ENCODE data around the gene CBY3. TPM values are rescaled to one million over a fixed set of nuclear protein-coding genes. Genes with fewer than 3 reads are reported as not detected.

CBY3 gene
- not detected in 2 replicates for total RNA-seq

GRCh38 chr5:179680780-179681401 lies at the start of gene CBY3:
TSS of gene CBY3 (minus strand) at chr5:179681034. CDS start at chr5:179680918, 116 bp downstream.

GRCh38 chr5:179698935-179699615 lies 18.2 kb upstream of the CBY3 start, which contains the start of gene CANX:
TSS of gene CANX (plus strand) at chr5:179698967. CDS start at chr5:179705682, 6,715 bp downstream.

Other genes starting within 250 kb of the CBY3 start
- gene RUFY1, start 130.5 kb downstream of the CBY3 start, total RNA-seq: 25.5 and 26.7 TPM in 2 replicates
- 274 and 292 TPM in 2 replicates for gene HNRNPH1, start 57.4 kb downstream of the CBY3 start, total RNA-seq
- gene CANX, start 17.9 kb upstream of the CBY3 start, total RNA-seq: 283 and 325 TPM in 2 replicates
- gene MAML1, start 51.8 kb upstream of the CBY3 start, total RNA-seq: 9.4 and 14.7 TPM in 2 replicates
- gene LTC4S, start 113.0 kb upstream of the CBY3 start, total RNA-seq: 1.4 and 3.8 TPM in 2 replicates
- gene MGAT4B, start 125.8 kb upstream of the CBY3 start, total RNA-seq: 108 and 116 TPM in 2 replicates
- gene SQSTM1, start 139.9 kb upstream of the CBY3 start, total RNA-seq: 108 and 113 TPM in 2 replicates
- 10.9 and 11.8 TPM in 2 replicates for gene MRNIP, start 177.8 kb upstream of the CBY3 start, total RNA-seq
- gene TBC1D9B, start 226.9 kb upstream of the CBY3 start, total RNA-seq: 47.8 and 63.1 TPM in 2 replicates

Data from airway epithelial cell (primary cell).